NCI-H524 (cell line): ENCODE results near the gene SSU72.
"Not testable (repeated sequence)": the region's sequence is repeated elsewhere in the genome, so short reads cannot be mapped to it uniquely, and the experiment has no call there.

Experiments used
- DNase-seq, 2 experiments: peaks; one replicate each; lab custom pipeline; 2025; lab: John Stamatoyannopoulos, UW

SSU72 gene

GRCh38 chr1:1540818-1541628, 33.6 kb downstream of the SSU72 start:
- DNase-seq, result no peak

DNA sequence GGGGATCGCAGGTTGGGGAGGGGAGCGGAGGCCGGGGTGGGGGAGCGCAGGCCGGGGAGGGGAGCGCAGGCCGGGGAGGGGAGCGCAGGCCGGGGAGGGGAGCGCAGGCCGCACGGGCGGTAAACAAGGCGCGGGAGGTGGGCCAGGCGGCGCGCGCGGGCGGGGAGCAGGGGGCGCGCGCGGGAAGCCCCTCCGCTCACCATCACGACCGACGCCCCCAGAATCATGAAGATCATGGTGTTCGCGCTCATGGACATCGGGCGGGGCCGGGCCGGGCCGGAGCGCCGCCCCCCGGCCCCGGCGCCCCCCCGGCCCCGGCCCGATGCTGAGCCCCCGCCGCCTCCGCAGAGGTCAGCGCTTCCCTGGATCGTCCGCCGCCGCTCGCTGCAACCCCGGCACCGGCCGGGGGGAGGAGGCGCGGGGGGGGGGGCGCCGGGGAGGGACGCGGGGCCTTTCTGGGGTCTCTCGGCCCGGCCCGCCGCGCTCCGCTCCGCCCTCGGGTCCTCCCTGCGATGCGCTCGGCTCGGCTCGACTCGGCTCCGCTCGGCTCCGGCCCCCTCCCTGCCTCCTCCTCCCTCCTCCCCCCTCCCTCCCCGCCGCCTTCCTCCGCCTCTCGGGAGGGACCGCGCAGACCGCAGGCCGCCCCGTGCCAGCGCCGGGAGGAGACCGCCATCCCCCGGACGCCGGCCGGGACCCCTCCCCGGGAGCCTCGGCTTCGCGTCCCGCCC, 34.4 kb downstream of the SSU72 start, which contains the start of gene TMEM240:
TMEM240 (minus strand) TSS at position 535 of the 728 bp plus-strand sequence; CDS start at position 257, 278 bp downstream.
- no peak for DNase-seq

- DNase-seq, result no peak
Observed at GRCh38 chr1:1539310-1540089, 35.2 kb downstream of the SSU72 start.

GRCh38 chr1:1538989-1539309, 35.7 kb downstream of the SSU72 start:
- DNase-seq, result no peak

DNA sequence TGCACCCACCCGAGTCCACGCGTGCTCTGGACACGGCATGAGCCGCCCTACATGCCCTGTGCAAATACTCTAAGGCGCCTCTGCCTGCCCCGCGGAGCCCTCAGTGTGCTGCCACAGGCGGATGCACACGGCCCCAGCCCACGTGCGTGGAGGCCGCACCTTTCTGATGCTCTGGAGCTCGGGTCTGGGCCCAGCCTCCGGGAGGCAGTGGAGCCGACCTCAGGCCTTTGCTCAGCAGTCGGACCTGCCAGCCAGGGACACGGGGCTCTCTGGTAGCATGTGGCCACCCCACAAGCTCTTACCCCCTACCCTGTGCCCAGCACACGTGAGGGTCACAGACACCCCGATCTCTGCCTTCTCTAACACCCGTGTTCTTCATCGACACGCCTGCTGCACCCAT, 36.3 kb downstream of the SSU72 start:
- DNase-seq, result no peak

DNA sequence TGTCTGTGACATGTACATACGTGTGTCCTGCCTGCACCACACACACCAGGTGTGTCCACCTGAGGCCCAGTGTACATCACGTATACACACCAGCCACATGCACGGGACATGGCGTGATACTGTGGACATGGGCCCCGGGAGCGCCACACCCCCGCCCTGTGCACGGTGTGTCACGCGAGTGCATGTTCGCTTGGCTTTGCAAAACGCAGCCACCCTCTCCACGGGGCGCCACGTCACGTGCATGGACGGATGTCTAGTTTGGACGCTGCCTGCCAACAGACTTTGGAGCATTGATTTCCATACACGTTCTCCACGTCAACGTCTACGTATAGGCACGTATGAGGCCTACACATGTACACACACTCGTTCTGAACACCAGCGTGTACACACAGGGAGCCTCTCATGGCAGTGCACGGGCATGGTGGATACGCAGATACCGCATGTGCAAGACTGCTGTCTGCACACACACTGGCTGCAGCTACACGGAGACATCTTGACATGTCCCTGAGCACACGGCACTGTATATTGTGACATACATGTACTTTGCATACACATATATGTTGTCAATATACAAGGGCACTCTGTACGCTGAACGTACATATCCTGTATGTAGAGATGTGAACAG, 36.9 kb downstream of the SSU72 start:
- DNase-seq, result no peak

GRCh38 chr1:1536938-1537546, 37.6 kb downstream of the SSU72 start:
- DNase-seq, result no peak

GRCh38 chr1:1536019-1536937, 38.4 kb downstream of the SSU72 start:
- DNase-seq, result no peak

GRCh38 chr1:1535201-1536018, 39.3 kb downstream of the SSU72 start:
- no peak for DNase-seq

DNA sequence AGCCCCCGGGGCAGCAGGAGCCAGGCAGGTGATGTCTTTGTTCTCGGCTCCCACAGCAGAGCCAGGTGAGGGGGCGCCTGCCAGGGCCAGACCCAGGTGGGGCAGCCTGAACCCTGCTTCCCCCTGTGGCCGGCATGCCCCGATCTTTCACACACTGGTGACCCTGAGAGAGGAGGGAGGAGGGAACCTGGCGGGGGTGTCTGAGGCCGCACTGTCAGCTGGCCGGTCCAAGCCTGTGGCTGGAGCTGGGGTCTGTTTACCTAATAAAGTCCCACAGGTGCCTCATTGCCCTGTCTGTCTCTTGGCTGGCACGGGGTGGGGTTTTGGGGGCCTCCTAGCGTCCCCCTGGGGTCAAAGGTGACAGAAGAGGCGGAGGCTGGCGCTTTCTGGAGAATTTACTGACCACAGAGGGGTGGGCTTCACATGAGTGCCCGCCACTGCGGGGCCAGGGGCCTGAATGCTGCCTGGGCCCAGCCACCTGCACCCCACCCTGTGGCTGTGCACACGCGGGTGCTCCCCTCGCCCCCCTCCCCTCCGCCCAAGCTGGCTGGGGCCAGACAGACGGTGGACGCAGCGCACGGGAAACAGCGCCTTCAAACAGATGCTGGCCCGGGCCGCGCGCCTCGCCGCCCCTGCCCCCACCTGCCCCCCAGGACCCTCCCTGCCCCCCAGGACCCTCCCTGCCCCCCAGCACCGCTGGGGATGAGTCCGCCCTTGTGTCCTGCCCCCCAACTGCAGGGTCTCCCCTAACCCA, 40.1 kb downstream of the SSU72 start:
- no peak for DNase-seq

DNA sequence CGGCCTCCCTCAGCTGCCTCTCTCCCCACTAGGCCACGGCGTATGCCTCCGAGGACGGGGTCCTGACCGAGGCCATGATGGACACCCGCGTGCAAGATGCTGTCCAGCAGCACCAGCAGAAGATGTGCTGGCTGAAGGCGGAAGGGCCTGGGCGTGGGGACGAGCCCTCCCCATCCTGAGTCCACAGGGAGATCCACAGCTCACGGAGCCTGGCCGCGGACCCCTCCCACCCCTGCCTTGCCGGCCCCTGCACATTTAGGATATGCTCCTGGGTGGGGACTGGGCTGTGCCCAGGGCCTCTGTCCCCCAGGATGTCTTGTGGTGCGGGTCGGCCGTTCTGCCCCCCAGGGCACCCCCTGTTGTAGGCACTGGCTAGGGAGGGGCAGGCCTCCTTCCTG, 40.8 kb downstream of the SSU72 start:
- not testable (repeated sequence) for DNase-seq

- DNase-seq, result not testable (repeated sequence)
Observed at GRCh38 chr1:1533176-1533893, 41.3 kb downstream of the SSU72 start.

DNA sequence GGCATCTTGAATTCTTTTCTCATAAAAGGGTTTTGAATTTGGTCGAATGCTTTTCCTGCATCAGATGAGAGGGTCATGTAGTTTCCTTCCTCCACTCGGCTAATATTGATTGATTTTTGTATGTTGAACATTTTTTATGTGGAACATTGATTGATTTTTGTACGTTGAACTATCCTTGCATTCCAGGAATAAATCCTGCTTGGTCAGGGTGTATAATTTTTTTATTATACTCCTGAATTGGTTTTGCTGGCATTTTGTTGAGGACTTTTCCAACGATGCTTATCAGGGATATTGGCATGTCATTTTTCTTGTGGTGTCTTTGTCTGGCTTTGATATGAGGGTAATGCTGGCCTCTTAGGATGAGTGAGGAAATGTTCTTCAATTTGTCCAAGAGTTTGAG, 42.7 kb downstream of the SSU72 start:
- DNase-seq, result no peak

DNA sequence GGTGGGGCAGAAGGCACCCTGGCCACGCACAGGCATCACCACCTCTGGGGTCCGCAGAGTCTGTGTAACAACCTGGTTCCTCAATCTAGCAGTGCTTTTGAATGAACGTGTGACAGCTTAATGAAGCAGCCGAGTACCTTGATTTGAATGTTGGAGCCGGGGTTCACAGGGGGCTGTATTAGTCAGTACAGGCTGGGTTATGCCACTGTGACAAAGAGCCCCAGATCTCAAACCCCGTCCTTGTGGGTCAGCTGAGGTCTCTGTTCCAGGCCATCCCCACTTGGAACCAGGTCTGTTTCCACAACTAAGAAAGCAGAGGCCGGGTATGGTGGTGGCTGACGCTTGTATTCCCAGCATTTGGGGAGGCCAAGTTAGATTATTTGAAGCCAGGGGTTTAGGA, 44.7 kb downstream of the SSU72 start:
- no peak for DNase-seq

GRCh38 chr1:1529321-1529720, 45.3 kb downstream of the SSU72 start:
- DNase-seq, result no peak

DNA sequence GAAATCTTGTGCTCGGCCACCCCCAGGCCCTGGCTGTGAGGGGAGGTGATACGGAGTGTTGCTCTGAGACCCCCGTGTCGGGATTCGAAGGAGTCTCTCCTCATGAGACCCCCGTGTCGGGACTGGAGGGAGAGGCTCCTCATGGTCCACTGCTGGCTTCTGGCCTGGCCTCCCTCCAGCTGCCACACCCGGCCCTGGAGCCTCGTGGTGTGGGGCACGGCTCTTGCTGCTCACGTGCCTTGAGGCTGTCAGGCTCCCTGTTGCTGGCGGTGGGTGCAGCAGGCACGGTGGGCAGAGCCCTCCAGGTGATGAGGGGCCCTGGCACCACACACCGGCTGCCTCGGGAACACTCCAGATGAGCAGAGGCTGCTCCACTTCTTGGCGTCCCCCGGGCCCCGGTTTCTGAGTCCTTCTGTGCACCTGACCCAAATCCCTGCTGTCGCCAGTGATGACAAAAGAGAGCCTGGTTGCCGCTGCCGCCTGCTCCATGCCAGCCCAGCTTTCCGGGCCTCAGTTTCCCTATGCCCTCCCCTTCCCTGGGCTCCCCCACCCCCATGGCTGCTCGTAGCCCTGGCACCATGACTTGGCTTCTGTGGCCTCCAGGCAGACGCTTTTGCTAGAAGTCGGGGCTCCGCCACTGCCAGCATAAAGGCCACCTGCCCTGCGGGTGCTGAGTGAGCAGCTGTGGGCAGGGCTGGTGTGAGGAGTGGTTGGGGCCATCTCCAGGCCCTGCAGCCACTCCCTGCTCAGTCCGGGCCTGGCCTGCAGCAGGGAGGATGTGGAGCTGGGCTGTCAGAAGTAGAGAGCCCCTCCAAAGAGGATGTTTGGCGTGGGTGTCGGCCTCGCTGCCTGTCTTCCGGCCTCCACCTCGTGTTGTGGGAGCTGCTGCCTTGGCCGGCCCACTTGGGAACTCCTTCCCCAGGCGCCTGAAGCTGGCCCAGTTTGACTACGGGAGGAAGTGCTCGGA, 46.1 kb downstream of the SSU72 start:
- DNase-seq, result no peak
